DND-41 (cell line): ENCODE results near the gene SLC31A1.

Source experiments
- ATAC-seq: fragments of 200-7000 bp; cut with Tn5 transposase; 3 replicates; pipeline ENCODE4 v1.9.1; 2021; ENCODE audit warnings: low read depth; ENCODE audit not compliant: insufficient read depth
- DNase-seq: peaks from one replicate; pipeline ENCODE4 v3.0.0-alpha.2; 2020
- H2AFZ ChIP-seq: 2 replicates; pipeline ENCODE4 v1.6.0; 2012; ENCODE audit warnings: low read depth, low read length
- H3K27ac ChIP-seq: 2 replicates; pipeline ENCODE4 v1.5.1; 2012; ENCODE audit warnings: low read length, inconsistent platforms
- H3K27me3 ChIP-seq: fragments of 200-600 bp; sonication (generic); 2 replicates; pipeline ENCODE4 v1.6.0; 2012; ENCODE audit warnings: low read length, mild to moderate bottlenecking, inconsistent platforms; ENCODE audit not compliant: insufficient read depth, poor library complexity
- H3K36me3 ChIP-seq: 2 replicates; pipeline ENCODE4 v1.5.1; 2012; ENCODE audit warnings: low read length, inconsistent platforms; ENCODE audit not compliant: insufficient read depth
- H3K4me1 ChIP-seq: 2 replicates; pipeline ENCODE4 v1.5.1; 2012; ENCODE audit warnings: mild to moderate bottlenecking, low read length; ENCODE audit not compliant: insufficient read depth
- H3K4me2 ChIP-seq: 2 replicates; pipeline ENCODE4 v1.6.0; 2012; ENCODE audit warnings: mild to moderate bottlenecking, moderate library complexity, low read length, inconsistent platforms; ENCODE audit not compliant: insufficient read depth
- H3K4me3 ChIP-seq, 2 experiments: fragments of 200-600 bp in 1 of 2; shearing (Covaris generic) in 1 of 2; 2 replicates each; pipeline ENCODE4 v1.5.1; 2012 to 2016; ENCODE audit warnings: inconsistent platforms in 2 of 2, low read length in 2 of 2, mild to moderate bottlenecking in 2 of 2, low read depth in 1 of 2, moderate library complexity in 1 of 2
- H3K79me2 ChIP-seq: 2 replicates; pipeline ENCODE4 v1.6.0; 2012; ENCODE audit warnings: low read length, inconsistent platforms; ENCODE audit not compliant: insufficient read depth
- H3K9ac ChIP-seq: 2 replicates; pipeline ENCODE4 v1.6.0; 2012; ENCODE audit warnings: low read depth, mild to moderate bottlenecking, inconsistent platforms, low read length, moderate library complexity
- H3K9me3 ChIP-seq: 2 replicates; pipeline ENCODE4 v1.5.1; 2012; ENCODE audit warnings: low read length, moderate library complexity, mild to moderate bottlenecking, inconsistent platforms; ENCODE audit not compliant: insufficient read depth, severe bottlenecking
- H4K20me1 ChIP-seq: 2 replicates; pipeline ENCODE4 v1.6.0; 2012; ENCODE audit warnings: low read length; ENCODE audit not compliant: insufficient read depth
- EZH2 ChIP-seq: IDR thresholded peaks from 3 replicates; pipeline ENCODE4 v1.6.1; 2012; ENCODE audit warnings: borderline replicate concordance, low read depth, mild to moderate bottlenecking, moderate library complexity, low read length, inconsistent platforms; ENCODE audit not compliant: severe bottlenecking
- TF ChIP-seq, protein P1 (sequence below): IDR thresholded peaks from 2 replicates; pipeline ENCODE4 v1.5.1; 2012; ENCODE audit warnings: borderline replicate concordance, low read length, moderate library complexity, mild to moderate bottlenecking; ENCODE audit not compliant: poor library complexity, severe bottlenecking; ENCODE audit errors: extremely low read depth

The SLC31A1 gene

DNA sequence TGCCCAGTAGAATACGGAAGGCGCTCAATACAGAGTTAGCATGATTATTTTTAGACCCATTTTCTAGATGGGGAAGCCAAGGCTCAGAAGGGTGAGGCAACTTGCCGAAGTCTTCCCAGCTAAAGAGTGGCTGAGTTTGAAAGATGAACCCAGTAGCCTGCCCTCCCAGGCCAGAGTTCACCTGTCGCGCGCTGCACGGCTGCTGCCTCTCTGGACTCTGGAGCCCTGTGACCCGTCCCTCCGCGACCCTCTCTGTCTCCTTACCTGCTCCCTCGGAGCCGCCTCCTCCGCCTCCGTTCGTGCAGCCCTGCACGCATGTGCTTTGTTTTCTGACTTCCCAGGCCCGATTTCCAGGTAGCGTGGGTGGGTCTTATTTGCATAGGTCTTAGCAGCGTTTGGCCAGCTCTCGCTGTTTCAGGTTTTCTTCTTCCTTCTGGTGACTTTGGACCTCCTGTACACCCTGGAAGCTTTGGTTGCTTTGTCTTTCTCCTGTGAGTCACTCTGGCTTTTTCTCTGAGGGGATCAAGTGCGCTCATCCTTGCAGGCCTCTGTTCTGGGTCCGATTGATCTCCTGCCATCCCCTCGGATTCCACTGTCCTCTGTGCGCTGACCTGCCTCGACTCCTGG is 81.6 kb downstream of the SLC31A1 start, which contains the start of gene RNF183:
Gene RNF183, minus strand, starts transcription at position 585 of the 627 bp plus-strand sequence. CDS start 5,192 bp downstream, outside the sequence.
- ATAC-seq (no peak), DNase-seq (no peak)
- H3K9me3 ChIP-seq, result no peaks in the 10 kb centered on the region
- H3K36me3 ChIP-seq, result no peaks in the 10 kb centered on the region
- H3K79me2 ChIP-seq, result no peaks in the 10 kb centered on the region
- no peak within 1 kb of the TSS for H2AFZ ChIP-seq
- no peak within 1 kb of the TSS for H3K9ac ChIP-seq
- no peak within 1 kb of the TSS for H3K4me2 ChIP-seq
- H4K20me1 ChIP-seq, result no peaks in the 10 kb centered on the region
- H3K4me1 ChIP-seq, result no peaks in the 10 kb centered on the region
- no peak within 1 kb of the TSS for H3K27ac ChIP-seq
- no peak within 1 kb of the TSS for H3K4me3 ChIP-seq
- no peaks in the 10 kb centered on the region for H3K27me3 ChIP-seq
- TF ChIP-seq, protein P1, sequence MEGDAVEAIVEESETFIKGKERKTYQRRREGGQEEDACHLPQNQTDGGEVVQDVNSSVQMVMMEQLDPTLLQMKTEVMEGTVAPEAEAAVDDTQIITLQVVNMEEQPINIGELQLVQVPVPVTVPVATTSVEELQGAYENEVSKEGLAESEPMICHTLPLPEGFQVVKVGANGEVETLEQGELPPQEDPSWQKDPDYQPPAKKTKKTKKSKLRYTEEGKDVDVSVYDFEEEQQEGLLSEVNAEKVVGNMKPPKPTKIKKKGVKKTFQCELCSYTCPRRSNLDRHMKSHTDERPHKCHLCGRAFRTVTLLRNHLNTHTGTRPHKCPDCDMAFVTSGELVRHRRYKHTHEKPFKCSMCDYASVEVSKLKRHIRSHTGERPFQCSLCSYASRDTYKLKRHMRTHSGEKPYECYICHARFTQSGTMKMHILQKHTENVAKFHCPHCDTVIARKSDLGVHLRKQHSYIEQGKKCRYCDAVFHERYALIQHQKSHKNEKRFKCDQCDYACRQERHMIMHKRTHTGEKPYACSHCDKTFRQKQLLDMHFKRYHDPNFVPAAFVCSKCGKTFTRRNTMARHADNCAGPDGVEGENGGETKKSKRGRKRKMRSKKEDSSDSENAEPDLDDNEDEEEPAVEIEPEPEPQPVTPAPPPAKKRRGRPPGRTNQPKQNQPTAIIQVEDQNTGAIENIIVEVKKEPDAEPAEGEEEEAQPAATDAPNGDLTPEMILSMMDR, result no peak
- TF ChIP-seq EZH2, result no peak

DNA sequence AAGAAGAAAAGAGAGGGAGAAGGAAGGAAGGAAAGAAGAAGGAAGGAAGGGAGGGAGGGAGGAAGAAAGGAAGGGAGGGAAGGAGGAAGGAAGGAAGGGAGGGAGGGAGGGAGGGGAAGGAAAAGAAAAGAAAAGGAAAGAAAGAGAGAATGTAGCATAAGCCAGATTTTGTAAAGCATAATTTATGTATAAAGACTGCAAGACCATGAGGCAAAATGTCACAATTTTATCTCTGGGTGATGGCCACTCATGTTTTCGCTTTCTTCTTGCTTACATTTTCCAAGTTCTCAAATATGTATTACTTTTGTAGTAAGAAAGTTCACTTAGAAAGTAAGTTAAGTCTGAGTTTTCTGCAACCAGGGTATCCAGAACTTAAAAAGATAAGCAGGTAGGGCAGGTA is 85.2 kb downstream of the SLC31A1 start:
- no peak overlapping the region for H3K4me2 ChIP-seq
- no peaks in the 10 kb centered on the region for H3K9me3 ChIP-seq
- no peaks in the 10 kb centered on the region for H3K36me3 ChIP-seq
- H3K4me3 ChIP-seq, result no peak overlapping the region
- H3K27me3 ChIP-seq, result no peaks in the 10 kb centered on the region
- ATAC-seq (no peak), DNase-seq (no peak)
- no peak overlapping the region for H3K27ac ChIP-seq
- H3K79me2 ChIP-seq, result no peaks in the 10 kb centered on the region
- no peak overlapping the region for H2AFZ ChIP-seq
- no peaks in the 10 kb centered on the region for H3K4me1 ChIP-seq
- H4K20me1 ChIP-seq, result no peaks in the 10 kb centered on the region
- TF ChIP-seq, protein P1, result no peak
- TF ChIP-seq EZH2, result no peak
- no peak overlapping the region for H3K9ac ChIP-seq

DNA sequence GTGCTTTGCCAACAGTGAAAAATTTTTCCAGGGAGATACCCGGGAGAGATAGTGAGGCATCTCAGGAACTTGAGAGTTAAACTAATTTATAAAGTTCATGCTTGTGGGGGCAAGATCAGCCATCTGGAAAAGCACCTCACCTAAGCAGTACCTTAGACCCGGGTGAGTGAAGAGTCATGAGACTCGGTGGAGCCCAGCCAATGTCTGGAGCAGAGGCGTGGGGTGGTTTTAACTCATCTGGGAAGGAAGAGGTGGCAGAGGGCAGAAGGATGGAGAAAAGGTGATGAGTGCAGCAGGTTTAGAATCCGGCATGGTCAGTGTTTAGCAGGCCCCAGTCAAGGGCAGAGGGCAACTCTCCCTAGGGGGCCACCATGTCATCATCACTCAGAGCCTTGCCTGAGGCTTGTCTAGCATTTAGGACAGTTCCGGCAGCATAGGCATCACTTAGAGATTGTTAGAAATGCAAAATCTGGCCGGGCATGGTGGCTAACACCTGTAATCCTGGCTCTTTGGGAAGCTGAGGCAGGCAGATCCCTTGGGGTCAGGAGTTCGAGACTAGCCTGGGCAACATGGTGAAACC is 86.1 kb downstream of the SLC31A1 start:
- Histone ChIP-seq H3K4me2 (no peak overlapping the region), H2AFZ (no peak overlapping the region), H3K9me3 (no peaks in the 10 kb centered on the region), H3K9ac (no peak overlapping the region), H3K27ac (no peak overlapping the region), H3K27me3 (no peaks in the 10 kb centered on the region), H3K36me3 (no peaks in the 10 kb centered on the region), H3K79me2 (no peaks in the 10 kb centered on the region), H4K20me1 (no peaks in the 10 kb centered on the region), H3K4me1 (no peaks in the 10 kb centered on the region), H3K4me3 (no peak overlapping the region)
- TF ChIP-seq, protein P1, result no peak
- no peak for TF ChIP-seq EZH2
- no peak for DNase-seq
- no peak for ATAC-seq
